Activated CD4-positive, alpha-beta T cell treated with anti-CD3 and anti-CD28 coated beads, Interleukin-2, amount 50 U/mL, for 24 hours (primary cell): Measurements from ENCODE around the gene TCAP.

ENCODE experiments used
- DNase-seq, 2 donors: peaks; one replicate each; pipeline ENCODE4 v3.0.0-alpha.2; 2020; ENCODE audit warnings: low read depth in 1 of 2, low spot score in 1 of 2

TCAP gene

GRCh38 chr17:39628655-39629493 is 36.3 kb upstream of the TCAP start:
- DNase-seq, result no peak

DNA sequence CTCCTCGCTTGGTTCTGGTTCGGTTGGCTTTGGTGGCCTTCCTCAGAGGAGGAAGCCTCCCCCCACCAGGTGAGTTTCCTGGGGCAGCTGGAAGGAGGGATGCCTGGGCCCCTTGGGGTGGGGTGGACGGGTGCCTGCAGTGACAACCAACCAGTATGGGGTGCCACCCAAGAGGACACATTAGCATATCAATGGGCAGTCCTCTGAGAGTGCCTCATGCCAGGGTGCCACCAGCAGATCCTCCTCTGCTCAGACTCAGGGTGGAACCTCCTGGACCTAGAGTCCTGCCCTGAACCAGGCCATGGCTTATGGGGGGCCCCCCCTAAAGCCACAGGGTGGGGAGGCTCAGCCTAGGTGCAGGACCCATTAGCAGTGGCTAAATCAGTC is 35.7 kb upstream of the TCAP start:
- no peak for DNase-seq

DNA sequence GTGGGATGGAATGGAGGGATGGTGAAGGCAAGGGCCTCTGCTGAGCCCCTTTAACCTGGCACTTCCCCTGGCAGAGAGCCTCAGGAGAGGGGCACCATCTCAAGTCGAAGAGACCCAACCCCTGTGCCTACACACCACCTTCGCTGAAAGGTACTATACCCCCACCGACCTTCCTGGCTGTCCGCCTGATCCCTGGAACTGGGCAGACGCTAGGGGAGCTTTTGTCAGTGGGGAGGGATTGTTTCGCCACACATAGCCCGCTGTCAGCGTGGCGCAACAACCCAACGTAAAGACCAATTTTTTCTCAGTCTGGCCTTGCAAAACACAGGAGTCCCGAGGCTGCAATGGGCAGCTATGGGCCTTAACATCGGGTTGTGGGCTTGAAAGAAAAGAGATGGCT is 35.3 kb upstream of the TCAP start:
- no peak for DNase-seq

DNA sequence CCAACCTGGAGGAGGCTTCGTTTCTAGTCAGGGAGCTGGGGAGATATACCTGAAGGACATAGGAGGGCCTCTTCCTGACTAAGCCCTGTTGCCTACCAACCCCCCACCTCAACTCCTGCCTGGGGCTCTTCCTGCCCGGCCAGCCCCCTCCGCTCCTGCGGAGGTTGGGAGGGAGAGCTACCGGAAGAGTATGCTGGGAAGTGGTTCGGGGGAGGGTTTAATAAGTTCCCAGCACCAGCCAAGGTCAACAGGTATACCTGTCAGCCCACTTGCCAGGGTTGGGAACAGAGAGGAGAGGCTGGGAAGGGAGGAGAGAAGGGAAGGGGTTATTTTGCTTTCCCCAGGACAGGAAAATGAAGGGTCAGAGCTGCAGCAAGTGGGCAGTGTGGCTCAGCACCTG is 33.7 kb upstream of the TCAP start:
- DNase-seq, result no peak

- DNase-seq, result no peak
Measured at GRCh38 chr17:39632153-39632941, 32.8 kb upstream of the TCAP start.

DNA sequence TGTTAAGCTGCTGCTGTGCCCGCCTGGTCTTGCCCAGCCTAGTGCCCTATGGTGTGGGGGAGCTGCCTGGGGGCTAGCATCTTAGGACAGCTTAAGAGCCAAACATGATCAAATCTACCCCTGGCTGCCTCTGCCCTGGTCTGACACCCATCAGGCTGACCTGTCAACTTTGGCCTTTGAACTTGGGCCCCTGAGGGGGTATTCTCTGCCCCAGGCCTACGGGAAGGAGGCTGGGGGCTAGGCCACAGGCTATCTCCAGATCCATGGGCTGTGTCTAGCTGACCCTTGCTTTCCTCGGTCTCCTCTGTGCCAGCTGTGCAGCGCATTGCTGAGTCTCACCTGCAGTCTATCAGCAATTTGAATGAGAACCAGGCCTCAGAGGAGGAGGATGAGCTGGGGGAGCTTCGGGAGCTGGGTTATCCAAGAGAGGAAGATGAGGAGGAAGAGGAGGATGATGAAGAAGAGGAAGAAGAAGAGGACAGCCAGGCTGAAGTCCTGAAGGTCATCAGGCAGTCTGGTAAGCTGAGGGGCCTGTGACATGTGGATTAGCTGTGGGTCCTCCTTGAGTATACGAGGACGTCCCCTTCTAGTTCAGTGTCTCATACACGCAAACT is 31.5 kb upstream of the TCAP start:
- DNase-seq, result no peak

- DNase-seq, result peak in 1 of 2 donors; percentile 17
Measured at GRCh38 chr17:39634384-39634871, 30.7 kb upstream of the TCAP start.

- DNase-seq, result no peak
Measured at GRCh38 chr17:39635614-39636176, 29.5 kb upstream of the TCAP start.

DNA sequence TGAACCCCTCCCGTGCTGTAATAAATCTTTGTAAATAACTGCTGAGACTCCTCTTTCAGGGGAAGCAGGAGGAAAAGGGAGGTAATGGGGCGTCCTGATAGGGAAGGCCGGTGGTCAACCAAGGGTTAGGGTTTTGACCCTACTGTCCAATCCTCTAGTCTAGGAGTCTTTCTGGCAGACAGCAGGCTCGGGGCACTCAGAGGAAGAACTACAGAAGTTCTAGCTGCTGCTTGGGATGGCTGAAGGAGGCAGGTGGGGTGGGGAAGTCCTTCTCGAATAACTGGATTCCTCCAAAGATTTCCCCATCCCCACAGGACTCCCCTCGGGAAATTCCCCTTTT is 28.6 kb upstream of the TCAP start:
- DNase-seq, result no peak

- peak; percentile 79 to 84 for DNase-seq
Measured at GRCh38 chr17:39636927-39637736, 28.0 kb upstream of the TCAP start, which contains the start of gene STARD3. STARD3 (plus strand) TSS chr17:39637144; CDS start chr17:39653532, 16,388 bp downstream.

GRCh38 chr17:39638317-39638716 is 26.8 kb upstream of the TCAP start:
- DNase-seq, result no peak

GRCh38 chr17:39639043-39639442 is 26.1 kb upstream of the TCAP start:
- no peak for DNase-seq

DNA sequence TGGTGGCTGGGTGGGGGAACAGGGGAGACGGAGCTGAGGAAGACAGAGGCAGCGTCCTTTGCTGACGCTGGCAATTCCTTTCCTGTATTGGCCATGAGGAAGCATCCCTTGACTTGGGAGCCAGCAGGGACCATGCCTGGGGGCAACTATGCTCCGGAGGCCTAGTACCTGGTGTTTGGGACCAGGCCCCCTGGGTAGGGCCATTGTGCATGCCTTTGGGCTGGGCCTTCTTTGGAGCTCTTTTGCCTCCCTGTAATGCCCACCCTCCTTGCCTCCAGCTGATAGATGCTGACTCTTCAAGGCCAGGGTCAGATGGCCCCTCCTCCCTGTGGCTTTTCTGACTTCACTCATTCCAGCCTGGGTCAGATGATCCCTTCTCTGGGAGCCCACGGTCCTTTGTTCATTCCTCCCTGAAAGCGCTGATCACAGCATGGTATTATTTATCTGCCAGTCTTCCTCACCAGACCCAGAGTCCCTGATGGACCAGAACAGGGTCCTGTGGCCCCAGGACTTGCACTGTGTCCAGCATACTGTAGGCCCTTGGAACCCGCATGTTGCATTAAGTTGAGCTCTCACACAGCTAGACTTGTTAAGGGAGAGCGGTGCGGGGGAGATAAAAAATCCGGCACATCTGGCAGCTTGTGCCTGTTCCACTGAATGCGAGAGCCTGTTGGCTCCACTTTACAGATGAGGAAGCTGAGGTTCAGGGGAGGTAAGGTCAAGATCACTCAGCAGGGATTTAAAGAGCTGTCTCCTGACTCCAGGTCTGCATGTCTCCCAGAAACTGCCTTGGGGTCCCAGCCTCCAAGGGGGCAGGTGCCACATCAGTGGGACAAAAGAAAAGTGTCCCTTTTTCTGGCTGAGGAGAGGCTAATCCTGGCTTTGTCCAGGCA is 25.3 kb upstream of the TCAP start:
- DNase-seq, result no peak

- no peak for DNase-seq
Measured at GRCh38 chr17:39640591-39641031, 24.5 kb upstream of the TCAP start.

DNA sequence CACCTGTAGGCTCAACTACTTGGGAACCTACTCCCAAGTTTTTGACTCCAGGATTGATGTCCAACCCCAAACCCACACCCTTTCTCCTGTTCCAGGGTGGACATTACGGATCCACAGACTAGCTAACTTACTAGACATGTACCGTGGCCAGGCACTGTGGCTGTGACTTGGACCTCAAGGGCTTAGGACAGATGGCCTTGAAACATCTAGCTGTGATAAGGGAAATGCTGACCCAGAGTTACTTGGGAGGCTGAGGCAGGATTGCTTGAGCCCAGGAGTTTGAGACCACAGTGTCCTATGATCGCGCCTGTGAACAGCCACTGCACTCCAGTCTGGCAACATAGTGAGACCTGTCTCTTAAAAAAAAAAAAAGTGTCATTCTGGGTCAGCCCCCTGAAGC is 24.1 kb upstream of the TCAP start:
- DNase-seq, result no peak

DNA sequence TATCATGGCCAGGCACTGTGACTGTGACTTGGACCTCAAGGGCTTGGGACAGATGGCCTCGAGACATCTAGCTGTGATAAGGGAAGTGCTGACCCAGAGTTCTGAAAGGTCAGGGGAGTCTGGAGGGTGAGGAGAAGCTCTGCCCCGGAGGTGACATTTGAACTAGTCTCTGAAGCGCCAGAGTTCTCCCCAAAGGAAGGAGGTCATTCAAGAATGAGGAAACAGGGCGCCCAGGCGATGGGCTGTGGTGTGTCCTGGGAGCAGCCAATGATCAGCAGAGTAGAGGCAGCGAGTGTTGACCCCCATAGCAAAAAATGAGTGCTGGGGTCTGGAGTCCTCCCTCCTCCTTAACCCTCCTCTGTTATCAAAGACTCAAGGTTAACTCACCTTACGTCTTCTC is 23.3 kb upstream of the TCAP start:
- DNase-seq, result no peak

GRCh38 chr17:39642291-39643074 is 22.7 kb upstream of the TCAP start:
- no peak for DNase-seq

DNA sequence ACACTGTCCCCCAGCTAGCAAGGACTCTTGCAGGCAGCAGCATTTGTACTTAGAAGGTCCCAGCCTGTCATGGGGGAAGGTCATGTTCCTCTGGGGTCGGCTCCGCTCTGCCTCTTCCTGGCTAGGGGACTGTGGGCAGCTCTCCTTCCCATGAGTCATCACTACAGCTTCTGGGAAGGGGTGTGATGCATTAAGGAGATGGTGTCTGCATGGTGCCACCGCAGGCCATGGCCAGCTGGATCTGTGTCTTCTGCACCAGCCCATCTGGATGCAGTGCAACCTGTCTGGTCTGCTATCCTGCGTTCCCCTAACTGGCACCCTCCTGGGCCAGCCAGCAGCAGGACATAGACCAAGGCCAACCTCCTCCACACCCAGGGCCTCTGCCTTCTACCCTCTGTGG is 21.9 kb upstream of the TCAP start:
- no peak for DNase-seq

DNA sequence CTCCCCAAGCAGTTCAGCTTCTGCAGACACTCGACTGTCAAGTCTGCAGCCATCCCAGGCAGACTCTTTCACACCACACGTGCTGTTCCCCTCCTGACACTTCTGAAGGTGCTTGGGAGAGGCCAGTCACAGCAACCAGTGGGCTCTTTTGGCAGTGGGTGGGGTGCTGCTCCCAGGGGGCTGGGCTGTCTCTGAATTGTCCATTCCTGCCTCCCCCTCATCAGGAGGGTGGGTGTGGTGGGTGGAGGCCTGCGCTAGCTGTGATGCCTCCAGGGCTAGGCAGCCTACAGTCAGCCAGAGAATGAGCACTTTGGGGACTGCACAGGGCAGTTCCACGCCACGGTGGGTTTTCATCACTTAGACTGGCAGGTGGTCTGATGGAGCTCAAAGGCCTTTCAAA is 17.9 kb upstream of the TCAP start:
- DNase-seq, result no peak
